WTC11 (cell line): Measurements from ENCODE around the gene CPSF3. TPM values are rescaled to one million over a fixed set of nuclear protein-coding genes. Genes with fewer than 3 reads are reported as not detected.

Experiments
- ATAC-seq: fragments of 200-7000 bp; cut with Tn5 transposase; 2 replicates; pipeline ENCODE4 v1.10.0; 2021; ENCODE audit warnings: mild to moderate bottlenecking, moderate library complexity
- CTCF ChIA-PET: fragments of 300-600 bp; sonication (Branson Sonifier 250); formaldehyde crosslinking; loops from one replicate; lab custom pipeline; 2021; ENCODE audit warnings: antibody characterized with exemption; lab: Charles Lee
- POLR2A ChIA-PET: fragments of 350-600 bp; sonication (Branson Sonifier 250); formaldehyde crosslinking; loops from one replicate; lab custom pipeline; 2021; ENCODE audit warnings: antibody characterized with exemption; lab: Charles Lee
- DNase-seq: peaks from one replicate; pipeline ENCODE4 v3.0.0; 2021; ENCODE audit warnings: low spot score
- H3K27ac Mint-ChIP-seq: 2 replicates; pipeline ENCODE4 v1.8.0; 2021; ENCODE audit warnings: mixed read lengths
- H3K27me3 Mint-ChIP-seq: 2 replicates; pipeline ENCODE4 v1.8.0; 2021; ENCODE audit warnings: low read depth, mild to moderate bottlenecking, moderate library complexity, mixed read lengths
- H3K36me3 Mint-ChIP-seq: 2 replicates; pipeline ENCODE4 v1.8.0; 2021; ENCODE audit warnings: mixed read lengths
- H3K4me1 Mint-ChIP-seq: 2 replicates; pipeline ENCODE4 v1.8.0; 2022; ENCODE audit warnings: mixed read lengths
- H3K4me3 Mint-ChIP-seq: 2 replicates; pipeline ENCODE4 v1.8.0; 2021; ENCODE audit warnings: mild to moderate bottlenecking, moderate library complexity, mixed read lengths
- H3K9me3 Mint-ChIP-seq: 2 replicates; pipeline ENCODE4 v1.8.0; 2021; ENCODE audit warnings: mixed read lengths
- AR ChIP-seq: fragments of 250-450 bp; sonication (Bioruptor Pico); IDR thresholded peaks from 2 replicates; pipeline ENCODE4 v1.9.0; 2021; ENCODE audit warnings: mild to moderate bottlenecking
- ARID4B ChIP-seq: sonication (generic); formaldehyde crosslinking; IDR thresholded peaks from 2 replicates; pipeline ENCODE4 v1.8.0; 2023; ENCODE audit warnings: missing genetic modification reagents, mild to moderate bottlenecking, borderline replicate concordance
- ATF1 ChIP-seq: sonication (generic); formaldehyde crosslinking; IDR thresholded peaks from 2 replicates; pipeline ENCODE4 v1.8.1; 2023; ENCODE audit warnings: mild to moderate bottlenecking, moderate library complexity, missing genetic modification reagents
- CREB1 ChIP-seq: sonication (generic); formaldehyde crosslinking; IDR thresholded peaks from 2 replicates; pipeline ENCODE4 v1.8.0; 2023; ENCODE audit warnings: mild to moderate bottlenecking, missing genetic modification reagents
- FOXJ3 ChIP-seq: sonication (generic); formaldehyde crosslinking; IDR thresholded peaks from 2 replicates; pipeline ENCODE4 v1.9.0; 2021; ENCODE audit warnings: missing genetic modification reagents, mild to moderate bottlenecking, borderline replicate concordance
- FOXP4 ChIP-seq: sonication (generic); formaldehyde crosslinking; IDR thresholded peaks from 2 replicates; pipeline ENCODE4 v1.8.0; 2022; ENCODE audit warnings: mild to moderate bottlenecking, missing genetic modification reagents
- JAZF1 ChIP-seq: fragments of 250-450 bp; sonication (Bioruptor Pico); IDR thresholded peaks from 2 replicates; pipeline ENCODE4 v1.9.0; 2021; ENCODE audit warnings: moderate library complexity, mild to moderate bottlenecking, inconsistent platforms
- MAX ChIP-seq: sonication (generic); formaldehyde crosslinking; IDR thresholded peaks from 2 replicates; pipeline ENCODE4 v1.8.0; 2022; ENCODE audit warnings: mild to moderate bottlenecking, missing genetic modification reagents
- MYBL2 ChIP-seq: sonication (generic); formaldehyde crosslinking; IDR thresholded peaks from 2 replicates; pipeline ENCODE4 v1.8.1; 2023; ENCODE audit warnings: mild to moderate bottlenecking, moderate library complexity, missing genetic modification reagents
- OVOL2 ChIP-seq: fragments of 250-450 bp; sonication (Bioruptor Pico); IDR thresholded peaks from 2 replicates; pipeline ENCODE4 v1.9.0; 2021; ENCODE audit warnings: mild to moderate bottlenecking, borderline replicate concordance
- RORB ChIP-seq: fragments of 250-450 bp; sonication (Bioruptor Pico); IDR thresholded peaks from 2 replicates; pipeline ENCODE4 v1.9.0; 2021; ENCODE audit warnings: mild to moderate bottlenecking
- TCF7 ChIP-seq: sonication (generic); formaldehyde crosslinking; IDR thresholded peaks from 2 replicates; pipeline ENCODE4 v1.8.0; 2022; ENCODE audit warnings: mild to moderate bottlenecking, low read depth, missing genetic modification reagents, moderate library complexity
- USF1 ChIP-seq: sonication (generic); formaldehyde crosslinking; IDR thresholded peaks from 2 replicates; pipeline ENCODE4 v1.8.0; 2022; ENCODE audit warnings: mild to moderate bottlenecking, missing genetic modification reagents
- ZNF121 ChIP-seq: sonication (generic); formaldehyde crosslinking; IDR thresholded peaks from 2 replicates; pipeline ENCODE4 v1.8.0; 2023; ENCODE audit warnings: missing genetic modification reagents
- ZNF232 ChIP-seq: sonication (generic); formaldehyde crosslinking; IDR thresholded peaks from 2 replicates; pipeline ENCODE4 v1.8.0; 2022; ENCODE audit warnings: mild to moderate bottlenecking, missing genetic modification reagents
- ZNF512 ChIP-seq: sonication (generic); formaldehyde crosslinking; IDR thresholded peaks from 2 replicates; pipeline ENCODE4 v1.8.1; 2022; ENCODE audit warnings: missing genetic modification reagents, borderline replicate concordance
- total RNA-seq: library from RNA; stranded (reverse); gene quantifications from 3 replicates; pipeline ENCODE4 v1.2.3, GENCODE V29; 2021

The CPSF3 gene
- total RNA-seq, 1 experiment from 2014 or later: 88.4 TPM

GRCh38 chr2:9404451-9404850, 19.0 kb upstream of the CPSF3 start:
- ATAC-seq: no peak
- TF ChIP-seq TCF7: no peak
- TF ChIP-seq, all 79 proteins: peak for 0
- CTCF ChIA-PET: interaction anchor here (0.5 kb wide), 1 partner anchor 137 kb away, joined by 3 read pairs; no protein-coding TSS in a partner anchor
- peaks cover 8% of the 10 kb centered on the region for H3K4me1 Mint-ChIP-seq
- H3K9me3 Mint-ChIP-seq: no peaks in the 10 kb centered on the region
- H3K36me3 Mint-ChIP-seq: peaks cover 4% of the 10 kb centered on the region
- no peaks in the 10 kb centered on the region for H3K27me3 Mint-ChIP-seq
- H3K4me3 Mint-ChIP-seq: no peak overlapping the region
- no peak for DNase-seq
- POLR2A ChIA-PET: no interaction called here
- H3K27ac Mint-ChIP-seq: no peak overlapping the region

- peaks cover 3% of the 10 kb centered on the region for H3K4me1 Mint-ChIP-seq
- no peak for DNase-seq
- ChIA-PET POLR2A (no interaction called here), CTCF (no interaction called here)
- no peak overlapping the region for H3K4me3 Mint-ChIP-seq
- H3K36me3 Mint-ChIP-seq: peaks cover 4% of the 10 kb centered on the region
- no peak overlapping the region for H3K27ac Mint-ChIP-seq
- H3K9me3 Mint-ChIP-seq: no peaks in the 10 kb centered on the region
- TF ChIP-seq FOXP4 (CRISPR knock-in tag) (no peak), ATF1 (CRISPR knock-in tag) (no peak), RORB (CRISPR knock-in tag) (no peak), MYBL2 (CRISPR knock-in tag) (no peak), JAZF1 (CRISPR knock-in tag) (no peak), ARID4B (CRISPR knock-in tag) (no peak), FOXJ3 (CRISPR knock-in tag) (no peak)
- H3K27me3 Mint-ChIP-seq: no peaks in the 10 kb centered on the region
- ATAC-seq: no peak
Measured at GRCh38 chr2:9405636-9406035, 17.8 kb upstream of the CPSF3 start.

GRCh38 chr2:9406529-9407362, 16.7 kb upstream of the CPSF3 start:
- ChIA-PET CTCF (no interaction called here), POLR2A (no interaction called here)
- DNase-seq (no peak), ATAC-seq (no peak)
- Mint-ChIP-seq H3K9me3 (no peaks in the 10 kb centered on the region), H3K27me3 (no peaks in the 10 kb centered on the region), H3K27ac (peak overlapping the region; percentile 54; the same call in 1 of the 2 replicates), H3K4me3 (no peak overlapping the region), H3K36me3 (peaks cover 4% of the 10 kb centered on the region), H3K4me1 (no peaks in the 10 kb centered on the region)
- no peak for TF ChIP-seq USF1 (CRISPR knock-in tag)

- no peaks in the 10 kb centered on the region for H3K4me1 Mint-ChIP-seq
- no peak overlapping the region for H3K4me3 Mint-ChIP-seq
- H3K9me3 Mint-ChIP-seq: no peaks in the 10 kb centered on the region
- no peaks in the 10 kb centered on the region for H3K27me3 Mint-ChIP-seq
- CTCF ChIA-PET: no interaction called here
- peaks cover 9% of the 10 kb centered on the region for H3K36me3 Mint-ChIP-seq
- H3K27ac Mint-ChIP-seq: no peak overlapping the region
- POLR2A ChIA-PET: no interaction called here
- DNase-seq (no peak), ATAC-seq (no peak)
- TF ChIP-seq ZNF121 (CRISPR knock-in tag) (no peak), MAX (CRISPR knock-in tag) (no peak), OVOL2 (CRISPR knock-in tag) (no peak), ZNF232 (no peak), CREB1 (CRISPR knock-in tag) (no peak), ATF1 (CRISPR knock-in tag) (no peak), AR (CRISPR knock-in tag) (no peak), ZNF512 (CRISPR knock-in tag) (no peak)
Measured at GRCh38 chr2:9407363-9407811, 16.1 kb upstream of the CPSF3 start.
